GM21515 (cell line): ENCODE results near the gene MCF2L.
"Not testable (repeated sequence)": the region's sequence is repeated elsewhere in the genome, so short reads cannot be mapped to it uniquely, and the experiment has no call there.

Experiments used
- ATAC-seq: cut with Tn5 transposase; IDR thresholded peaks from one replicate; pipeline ENCODE4 v1.9.1; 2021; ENCODE audit not compliant: unreplicated experiment

Gene MCF2L

GRCh38 chr13:113106711-113107351 is 137.8 kb downstream of the MCF2L start:
- ATAC-seq = no peak

- ATAC-seq = not testable (repeated sequence)
Measured at GRCh38 chr13:113108521-113108920, 139.5 kb downstream of the MCF2L start.

- ATAC-seq = no peak
Measured at GRCh38 chr13:113109151-113110047, 140.4 kb downstream of the MCF2L start.

GRCh38 chr13:113110048-113110851 is 141.2 kb downstream of the MCF2L start:
- ATAC-seq = no peak

- ATAC-seq = no peak
Measured at GRCh38 chr13:113110852-113111315, 141.9 kb downstream of the MCF2L start.

GRCh38 chr13:113111821-113112220 is 142.8 kb downstream of the MCF2L start:
- not testable (repeated sequence) for ATAC-seq

GRCh38 chr13:113112475-113112874 is 143.5 kb downstream of the MCF2L start:
- not testable (repeated sequence) for ATAC-seq

GRCh38 chr13:113112893-113113845 is 144.2 kb downstream of the MCF2L start:
- no peak for ATAC-seq

GRCh38 chr13:113113846-113114271 is 144.8 kb downstream of the MCF2L start:
- ATAC-seq = no peak

- no peak for ATAC-seq
Measured at GRCh38 chr13:113114511-113115362, 145.7 kb downstream of the MCF2L start.

- no peak for ATAC-seq
Measured at GRCh38 chr13:113115363-113116205, 146.6 kb downstream of the MCF2L start.

GRCh38 chr13:113116206-113116800 is 147.3 kb downstream of the MCF2L start:
- no peak for ATAC-seq

GRCh38 chr13:113116871-113117271 is 147.9 kb downstream of the MCF2L start:
- no peak for ATAC-seq

GRCh38 chr13:113117335-113117872 is 148.4 kb downstream of the MCF2L start:
- ATAC-seq = no peak

- no peak for ATAC-seq
Measured at GRCh38 chr13:113117911-113118260, 148.9 kb downstream of the MCF2L start.

- ATAC-seq = no peak
Measured at GRCh38 chr13:113118261-113119021, 149.4 kb downstream of the MCF2L start.
